ENCODE measurements around the gene EPB41L5.
A peak's percentile ranks its signal among the peaks of the same experiment; 100 is the strongest.
"Not testable (repeated sequence)": the region's sequence is repeated elsewhere in the genome, so short reads cannot be mapped to it uniquely, and the experiment has no call there.

The EPB41L5 gene

DNA sequence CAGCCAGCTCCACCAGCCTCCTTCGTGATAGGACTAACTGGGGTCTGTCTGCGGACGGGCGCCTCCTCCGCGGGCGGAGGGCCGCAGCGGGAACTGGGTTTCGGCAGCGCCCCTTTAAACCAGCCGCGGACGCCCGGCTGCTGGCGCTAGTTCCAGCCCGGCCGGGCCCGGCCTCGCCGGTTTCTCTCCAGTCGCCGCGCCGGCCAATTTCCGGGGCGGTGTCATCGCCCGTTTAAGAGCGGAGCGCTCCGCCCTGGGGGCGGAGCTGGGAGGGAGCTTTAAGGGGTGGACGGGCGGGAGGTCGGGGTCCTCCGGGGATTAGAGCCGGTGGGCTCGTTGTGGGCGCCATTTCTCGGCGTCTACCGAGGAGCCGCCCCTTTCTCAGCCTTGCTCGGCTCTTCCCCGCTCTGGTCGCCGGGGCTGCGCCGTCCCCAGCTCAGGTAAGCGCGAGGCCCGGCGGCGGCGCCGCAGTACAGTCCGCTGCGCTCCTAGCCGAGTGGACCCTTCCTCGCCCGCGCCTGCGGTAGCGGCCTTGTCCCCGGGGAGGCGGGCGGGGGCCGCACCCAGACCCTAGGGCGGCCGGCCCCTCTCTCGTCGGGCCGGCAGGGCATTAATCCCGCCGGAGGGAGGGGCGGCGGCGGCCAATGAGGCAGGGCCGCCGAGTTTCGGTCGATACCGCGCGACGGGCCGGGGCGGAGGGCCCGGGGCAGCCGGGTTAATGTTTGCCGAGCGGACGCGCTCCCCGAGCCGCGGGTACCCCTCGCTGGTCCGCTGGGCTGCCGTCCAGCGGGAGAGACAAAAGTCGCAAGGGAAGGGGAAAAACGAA, at the start of gene EPB41L5:
TSS of gene EPB41L5 (plus strand) at position 307 of the 826 bp plus-strand sequence. CDS start 6,008 bp downstream, outside the sequence.
- peak; percentile 83 for DNase-seq

DNA sequence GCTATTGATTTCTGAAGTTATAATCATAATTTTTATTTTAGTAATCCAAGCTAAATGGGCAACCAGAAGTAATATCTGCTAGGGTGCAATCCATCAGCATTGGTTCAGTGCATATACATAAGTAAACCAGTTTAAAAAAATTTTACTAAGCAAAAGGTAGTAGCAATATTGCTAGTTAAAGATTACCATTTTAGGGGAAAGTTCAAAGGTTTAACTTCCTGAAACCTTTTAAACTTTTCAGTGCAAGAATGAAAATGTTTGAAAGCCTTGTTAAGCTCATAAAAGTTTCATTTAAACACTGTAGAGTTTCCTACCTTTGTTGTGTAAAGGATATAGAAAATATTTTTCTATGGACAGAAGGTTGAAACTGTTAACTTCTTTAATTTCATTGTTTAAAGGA, 31.0 kb upstream of the EPB41L5 start:
- no peak for DNase-seq

DNA sequence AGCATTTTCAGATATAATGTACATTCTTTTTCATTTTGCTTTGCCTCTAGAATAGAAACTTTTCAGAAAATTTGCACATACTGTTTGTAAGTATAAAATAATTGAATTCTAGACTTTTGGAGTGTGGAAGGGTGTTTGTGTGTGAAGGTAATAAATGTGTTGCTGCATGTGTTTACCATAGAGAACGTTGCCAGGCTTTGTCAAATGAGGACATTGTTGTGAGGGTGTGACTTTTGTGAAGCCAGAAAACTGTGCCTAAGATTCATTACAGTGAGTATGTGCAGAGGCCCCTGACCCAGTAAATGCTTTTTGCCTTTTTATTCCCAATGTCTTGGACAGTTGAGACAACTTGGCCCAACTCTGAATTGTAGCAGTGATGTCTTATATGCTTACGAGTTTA, 30.4 kb upstream of the EPB41L5 start:
- no peak for DNase-seq

DNA sequence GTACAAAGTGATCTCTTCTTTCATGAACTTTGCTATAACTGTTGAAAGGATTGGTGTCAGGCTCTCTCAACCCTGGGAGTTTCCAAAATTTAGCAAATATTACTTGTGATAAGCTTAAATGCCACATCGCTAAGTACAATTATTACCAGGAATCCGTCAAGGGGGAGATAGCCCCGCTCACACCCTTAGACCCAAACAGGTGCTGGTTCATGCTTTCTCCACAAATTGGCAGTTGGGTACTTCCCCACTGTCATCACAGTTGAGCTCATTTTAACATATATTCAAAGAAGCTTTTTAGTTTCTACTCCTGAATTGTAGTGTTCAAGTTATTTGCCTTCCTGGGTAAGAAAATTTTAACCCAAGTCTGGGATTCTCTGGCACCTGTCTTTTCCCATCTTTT, 29.8 kb upstream of the EPB41L5 start:
- no peak for DNase-seq

DNA sequence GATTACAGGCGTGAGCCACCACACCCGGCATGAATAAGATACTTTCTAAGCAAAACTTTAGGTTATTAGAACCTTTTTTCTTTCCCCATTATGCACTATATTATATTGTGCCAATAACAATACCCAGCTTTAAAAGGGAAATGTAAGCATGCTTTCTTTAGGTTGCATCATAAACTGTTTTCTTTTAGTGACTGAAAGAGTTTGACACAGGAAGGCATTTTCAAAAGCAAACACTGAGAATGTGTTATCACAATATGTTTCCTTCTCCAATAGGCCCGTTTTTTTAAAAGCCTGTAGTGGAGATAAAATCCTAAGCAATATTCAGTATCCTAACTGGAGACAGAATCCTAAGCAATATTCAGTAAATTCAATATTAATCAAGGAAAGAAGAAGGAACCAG, 16.7 kb upstream of the EPB41L5 start:
- no peak for DNase-seq

DNA sequence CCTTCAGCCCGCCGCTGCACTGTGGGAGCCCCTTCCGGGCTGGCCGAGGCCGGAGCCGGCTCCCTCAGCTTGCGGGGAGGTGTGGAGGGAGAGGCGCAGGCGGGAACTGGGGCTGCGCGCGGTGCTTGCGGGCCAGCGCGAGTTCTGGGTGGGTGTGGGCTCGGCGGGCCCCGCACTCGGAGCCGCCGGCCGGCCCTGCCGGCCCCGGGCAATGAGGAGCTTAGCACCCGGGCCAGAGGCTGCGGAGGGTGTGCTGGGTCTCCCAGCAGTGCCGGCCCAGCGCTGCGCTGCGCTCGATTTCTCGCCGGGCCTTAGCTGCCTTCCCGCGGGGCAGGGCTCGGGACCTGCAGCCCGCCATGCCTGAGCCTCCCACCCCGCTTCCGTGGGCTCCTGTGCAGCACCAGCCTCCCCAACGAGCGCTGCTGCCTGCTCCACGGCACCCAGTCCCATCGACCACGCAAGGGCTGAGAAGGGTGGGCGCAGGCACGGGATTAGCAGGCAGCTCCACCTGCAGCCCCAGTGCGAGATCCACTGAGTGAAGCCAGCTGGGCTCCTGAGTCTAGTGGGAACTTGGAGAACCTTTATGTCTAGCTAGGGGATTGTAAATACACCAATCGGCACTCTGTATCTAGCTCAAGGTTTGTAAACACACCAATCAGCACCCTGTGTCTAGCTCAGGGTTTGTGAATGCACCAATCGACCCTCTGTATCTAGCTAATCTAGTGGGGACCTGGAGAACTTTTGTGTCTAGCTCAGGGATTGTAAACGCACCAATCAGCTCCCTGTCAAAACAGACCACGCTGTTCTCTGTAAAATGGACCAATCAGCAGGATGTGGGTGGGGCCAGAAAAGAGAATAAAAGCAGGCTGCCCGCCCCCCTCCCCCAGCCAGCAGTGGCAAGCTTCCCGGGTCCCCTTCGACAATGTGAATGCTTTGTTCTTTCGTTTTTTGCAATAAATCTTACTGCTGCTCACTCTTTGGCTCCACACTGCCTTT, 15.7 kb upstream of the EPB41L5 start:
- DNase-seq, result not testable (repeated sequence)

DNA sequence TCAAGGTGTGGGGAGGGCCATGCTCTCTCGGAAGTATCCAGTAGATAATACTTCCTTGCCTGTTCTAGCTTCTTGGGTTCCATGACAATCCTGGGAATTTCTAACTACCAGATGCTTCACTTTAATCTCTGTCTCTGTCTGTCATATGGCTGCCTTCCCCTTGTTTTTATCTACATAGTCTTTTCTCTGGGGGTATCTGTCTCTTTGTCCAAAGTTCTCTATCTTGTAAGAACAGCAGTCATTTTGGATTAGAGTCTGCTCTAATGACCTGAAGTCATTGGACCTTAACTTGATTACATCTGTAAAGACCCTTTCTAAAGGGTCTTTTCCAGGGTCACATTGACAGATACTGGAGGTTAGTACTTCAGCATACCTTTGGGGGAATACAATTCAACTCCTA, 11.4 kb upstream of the EPB41L5 start:
- DNase-seq, result no peak

DNA sequence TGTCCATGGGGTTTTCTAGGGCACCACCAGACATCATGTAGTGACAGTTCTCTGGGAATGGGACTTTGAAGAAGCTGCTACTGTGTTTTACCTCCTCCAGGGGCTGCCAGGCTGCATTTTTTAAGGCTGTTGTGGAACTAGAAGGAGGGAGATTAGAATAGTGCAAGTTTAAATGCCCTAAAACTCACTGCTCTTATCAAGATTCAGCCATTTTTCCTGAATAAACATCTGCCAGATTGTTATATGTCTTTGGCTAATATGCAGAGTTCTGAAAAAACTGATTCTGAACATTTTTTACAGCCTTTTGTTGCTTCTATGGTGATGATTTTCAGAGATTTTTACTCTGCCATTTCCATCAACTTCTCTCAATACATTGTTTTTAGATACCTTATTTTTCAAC, 8.6 kb upstream of the EPB41L5 start:
- DNase-seq, result no peak

DNA sequence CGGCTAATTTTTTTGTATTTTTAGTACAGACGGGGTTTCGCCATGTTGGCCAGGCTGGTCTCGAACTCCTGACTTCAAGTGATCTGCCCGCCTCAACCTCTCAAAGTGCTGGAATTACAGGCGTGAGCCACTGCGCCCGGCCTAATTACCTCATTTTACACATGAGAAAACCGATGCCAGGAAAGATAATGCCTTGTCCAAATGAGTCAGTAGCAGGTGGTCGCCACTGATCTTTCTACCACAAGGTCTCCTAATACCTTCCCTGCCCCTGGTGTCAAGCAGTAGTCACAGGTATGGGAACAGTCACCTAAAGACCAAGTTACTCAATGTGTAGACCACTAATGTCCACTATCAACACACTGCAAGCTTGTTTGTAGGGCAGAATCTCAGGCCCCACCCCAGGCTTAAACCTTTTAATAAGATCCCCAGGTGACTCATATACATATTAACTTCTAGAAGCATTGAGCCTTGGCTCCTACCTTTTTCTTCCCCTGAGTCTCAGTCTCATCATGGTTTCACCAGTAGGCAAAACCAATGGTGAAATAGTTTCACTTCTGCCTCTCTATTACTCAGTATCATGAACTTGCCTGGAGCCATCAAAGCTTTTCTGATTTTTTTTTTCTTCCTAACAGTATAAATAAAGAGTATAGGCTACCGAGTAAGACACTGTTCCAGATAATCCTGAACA, 6.9 kb upstream of the EPB41L5 start:
- DNase-seq, result peak; percentile 60

DNA sequence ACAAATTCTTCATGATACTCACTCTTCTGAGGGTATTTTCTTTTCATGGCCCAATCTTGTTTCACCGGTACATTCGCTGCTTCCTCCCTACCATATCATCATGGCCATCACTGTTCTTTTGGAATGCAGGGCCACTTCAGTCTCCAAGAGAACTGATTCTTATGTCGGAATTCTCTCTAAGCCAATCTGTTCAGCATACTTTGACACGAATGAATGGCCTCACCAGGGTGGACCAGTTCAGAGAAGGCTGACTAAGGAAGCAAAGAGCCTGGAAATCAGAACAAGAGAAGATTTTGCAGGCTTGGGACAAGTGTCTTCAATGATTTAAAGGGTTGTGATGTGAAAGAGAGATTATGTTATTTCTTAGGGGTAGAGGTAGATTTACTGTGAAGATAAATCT, 5.0 kb upstream of the EPB41L5 start:
- DNase-seq, result no peak

DNA sequence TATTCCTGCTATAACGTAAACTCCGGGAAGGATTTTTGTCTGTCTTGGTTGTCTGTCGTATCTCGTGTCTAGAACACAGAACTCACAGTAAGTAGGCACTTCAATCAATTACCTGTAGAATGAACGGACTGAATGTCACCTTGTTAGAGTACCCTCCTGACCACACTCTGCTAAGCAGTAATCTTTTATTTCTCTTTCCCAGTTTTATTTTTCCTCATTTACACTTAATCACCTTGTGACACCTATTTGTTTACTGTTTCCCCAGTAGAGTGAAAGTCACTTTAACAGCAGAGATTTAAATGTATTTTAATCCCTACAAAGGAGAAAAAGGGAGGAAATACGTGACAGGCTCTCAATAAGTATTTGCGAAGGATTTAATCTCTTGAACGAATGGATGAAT, 514 bp upstream of the EPB41L5 start:
- no peak for DNase-seq

DNA sequence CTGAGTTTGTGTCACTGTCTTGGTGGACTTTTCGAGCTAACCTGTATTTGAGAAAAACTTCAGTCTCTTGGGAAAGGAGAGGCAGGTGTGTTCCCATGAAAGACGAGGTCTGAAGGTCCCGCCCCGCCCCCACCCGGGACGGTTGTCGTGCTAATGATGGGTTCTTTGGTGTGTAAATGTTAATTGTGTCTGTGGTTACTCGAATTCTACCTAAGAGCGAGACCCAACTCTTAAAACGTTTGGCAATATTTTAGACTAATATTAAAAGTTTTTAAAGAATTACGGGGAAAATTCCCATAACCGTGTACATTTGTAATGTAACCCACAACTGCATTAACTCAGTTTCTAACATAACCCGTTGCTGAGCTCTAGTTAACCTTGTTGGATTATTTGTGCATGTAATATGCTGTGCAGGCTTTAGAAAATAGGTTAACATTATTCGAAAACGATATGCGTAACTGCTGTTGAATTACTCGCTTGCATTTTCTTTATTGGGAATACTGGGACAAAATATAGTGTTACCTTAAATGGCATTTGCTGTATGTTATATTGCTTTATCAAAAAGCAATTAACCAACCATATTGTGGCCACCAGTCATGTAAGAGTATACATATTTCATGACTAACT, 833 bp downstream of the EPB41L5 start:
- no peak for DNase-seq

DNA sequence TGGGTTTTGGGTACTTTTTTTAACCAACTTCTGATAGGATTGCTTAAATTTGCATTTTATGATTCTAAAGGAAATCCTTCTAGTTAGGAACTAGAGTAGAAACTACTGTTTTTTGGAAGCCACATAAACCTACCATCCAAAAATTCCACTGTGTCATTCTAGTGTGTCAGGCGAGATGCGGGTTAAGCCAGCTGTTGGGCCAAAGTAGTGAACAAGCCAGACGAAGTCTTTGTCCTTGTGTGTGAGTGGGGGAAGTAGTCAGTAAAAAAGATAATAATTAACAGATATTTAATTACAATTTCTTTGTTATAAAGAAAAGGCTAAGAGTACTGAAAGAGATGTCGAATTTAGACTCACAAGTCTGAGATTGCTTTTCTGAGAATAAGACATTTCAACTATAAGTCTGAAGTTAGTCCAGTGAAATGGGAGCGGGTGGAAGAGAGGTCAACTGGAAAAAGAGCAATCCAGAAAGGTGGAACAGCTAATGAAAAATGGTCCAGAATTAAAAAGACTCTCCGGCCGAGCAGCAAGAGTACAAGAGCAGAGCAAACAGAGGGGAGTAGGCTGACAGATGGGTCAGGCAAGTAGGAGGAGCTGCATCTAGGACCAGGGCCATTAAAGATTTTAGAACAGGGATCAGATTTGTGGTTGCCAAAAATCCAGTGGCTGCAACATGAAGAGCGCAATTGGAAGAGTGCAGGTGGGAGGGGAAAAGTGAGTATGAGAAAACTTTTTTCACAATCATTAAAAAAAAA, 1.5 kb downstream of the EPB41L5 start:
- DNase-seq, result no peak

DNA sequence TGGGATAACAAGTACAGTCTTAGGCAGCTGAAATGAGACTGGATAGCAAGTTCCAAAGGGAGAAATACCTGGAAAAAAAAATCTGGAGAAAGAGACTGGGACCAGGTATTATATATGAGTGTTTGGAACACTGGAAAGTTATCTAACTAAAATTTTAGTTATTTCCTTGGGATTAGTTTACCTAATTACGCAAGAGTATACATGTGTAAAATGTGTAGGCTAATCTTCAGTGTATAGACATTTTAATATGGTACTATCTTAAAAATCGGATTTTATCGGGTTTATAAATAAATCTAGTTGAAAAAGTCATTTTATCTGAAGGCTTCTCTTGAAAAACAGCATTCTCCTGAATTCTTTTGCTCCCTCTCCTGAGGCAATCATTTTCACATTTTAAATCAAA, 3.9 kb downstream of the EPB41L5 start:
- DNase-seq, result no peak

DNA sequence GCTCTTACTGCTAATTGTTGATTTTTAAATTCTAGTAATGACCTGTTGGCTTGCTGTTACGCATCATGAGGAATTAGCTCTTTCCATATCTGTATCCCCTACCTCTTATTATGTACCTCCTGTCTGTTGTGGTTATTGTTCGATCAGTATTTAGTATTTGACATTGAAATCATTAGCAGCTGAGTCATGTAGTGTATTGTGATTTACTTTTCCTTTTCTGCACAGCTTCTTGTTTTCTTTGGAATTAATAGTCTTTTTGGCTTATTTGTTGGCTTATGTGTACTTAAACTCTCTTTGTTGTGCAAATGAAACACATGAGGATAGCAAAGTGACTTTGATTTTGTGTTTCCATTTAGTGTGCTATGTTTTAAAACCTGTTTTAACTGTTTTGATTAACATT, 4.3 kb downstream of the EPB41L5 start:
- DNase-seq, result no peak

DNA sequence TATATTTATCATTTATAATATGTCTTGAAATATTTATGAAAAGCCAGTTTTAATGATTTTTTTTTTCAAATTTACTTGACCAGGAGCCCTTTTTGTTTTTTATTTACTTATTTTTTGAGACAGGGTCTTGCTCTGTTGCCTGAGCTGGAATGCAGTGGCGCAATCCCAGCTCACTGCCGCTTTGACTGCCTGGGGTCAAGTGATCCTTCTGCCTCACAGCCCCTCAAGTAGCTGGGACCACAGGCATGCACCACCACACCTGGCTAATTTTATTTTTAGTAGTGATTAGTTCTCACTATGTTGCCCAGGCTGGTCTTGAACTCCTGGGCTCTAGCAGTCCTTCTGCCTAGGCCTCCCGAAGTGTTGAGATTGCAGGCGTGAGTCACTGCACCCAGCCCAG, 5.7 kb downstream of the EPB41L5 start:
- DNase-seq, result no peak

DNA sequence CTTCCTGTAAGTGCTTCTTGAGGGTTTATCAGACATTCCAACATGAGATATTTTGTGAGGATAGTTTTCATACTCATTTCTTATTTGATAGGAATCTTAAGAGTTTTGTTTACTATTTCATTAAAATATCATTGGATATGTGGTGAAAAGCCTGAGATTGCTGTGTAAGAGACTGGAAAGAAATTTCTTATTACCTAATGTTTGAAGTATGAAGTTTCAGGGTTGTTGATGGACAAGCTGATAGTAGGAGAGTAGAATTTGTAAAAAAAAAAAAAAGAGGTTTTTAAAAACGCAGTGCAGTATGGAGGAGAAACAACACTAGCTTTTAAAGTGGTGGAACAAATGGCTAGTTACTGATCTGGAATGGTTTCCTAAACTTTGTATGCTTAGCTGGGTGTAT, 7.7 kb downstream of the EPB41L5 start:
- no peak for DNase-seq

DNA sequence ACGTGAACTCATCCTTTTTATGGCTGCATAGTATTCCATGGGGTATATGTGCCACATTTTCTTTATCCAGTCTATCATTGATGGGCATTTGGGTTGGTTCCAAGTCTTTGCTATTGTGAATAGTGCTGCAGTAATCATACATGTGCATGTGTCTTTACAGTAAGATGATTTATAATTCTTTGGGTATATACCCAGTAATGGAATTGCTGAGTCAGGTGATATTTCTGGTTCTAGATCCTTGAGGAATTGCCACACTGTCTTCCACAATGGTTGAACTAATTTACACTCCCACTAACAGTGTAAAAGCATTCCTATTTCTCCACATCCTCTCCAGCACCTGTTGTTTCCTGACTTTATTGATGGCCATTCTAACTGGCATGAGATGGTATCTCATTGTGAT, 9.6 kb downstream of the EPB41L5 start:
- not testable (repeated sequence) for DNase-seq

DNA sequence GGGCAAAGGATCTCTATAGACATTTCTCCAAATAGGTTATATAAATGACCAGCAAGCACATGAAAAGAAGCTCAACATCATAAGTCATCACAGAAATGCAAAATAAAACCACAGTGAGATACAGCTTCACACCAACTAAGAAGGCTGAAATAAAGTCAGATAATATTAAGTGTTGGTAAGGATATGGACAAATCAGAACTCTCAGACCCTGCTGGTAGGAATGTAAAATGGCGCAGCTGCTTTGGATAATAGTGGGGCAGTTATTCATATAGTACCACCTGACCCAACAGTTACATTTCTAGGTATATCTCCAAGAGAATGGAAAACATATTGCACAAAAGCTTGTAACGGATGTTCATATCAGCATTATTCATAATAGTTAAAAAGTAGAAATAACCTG, 14.0 kb downstream of the EPB41L5 start:
- no peak for DNase-seq

DNA sequence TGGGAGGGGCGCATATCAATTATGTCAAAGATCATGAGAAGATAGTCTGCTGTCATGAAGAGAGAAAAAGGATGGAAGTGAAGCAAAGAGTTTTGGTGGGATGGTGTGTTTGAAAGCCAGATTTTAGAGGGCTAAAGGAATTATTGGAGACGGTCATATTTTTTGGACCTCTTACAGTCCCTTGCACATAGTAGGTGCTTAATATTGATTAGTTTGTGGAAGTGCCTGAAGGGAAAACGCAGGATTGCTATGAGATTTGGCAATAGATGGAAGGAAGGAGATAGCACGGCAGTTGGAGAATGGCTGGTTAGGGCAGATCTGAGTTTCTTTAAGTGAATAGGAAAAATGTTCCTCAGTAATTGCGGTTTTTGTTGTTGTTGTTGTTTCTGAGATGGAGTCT, 15.9 kb downstream of the EPB41L5 start:
- no peak for DNase-seq

DNA sequence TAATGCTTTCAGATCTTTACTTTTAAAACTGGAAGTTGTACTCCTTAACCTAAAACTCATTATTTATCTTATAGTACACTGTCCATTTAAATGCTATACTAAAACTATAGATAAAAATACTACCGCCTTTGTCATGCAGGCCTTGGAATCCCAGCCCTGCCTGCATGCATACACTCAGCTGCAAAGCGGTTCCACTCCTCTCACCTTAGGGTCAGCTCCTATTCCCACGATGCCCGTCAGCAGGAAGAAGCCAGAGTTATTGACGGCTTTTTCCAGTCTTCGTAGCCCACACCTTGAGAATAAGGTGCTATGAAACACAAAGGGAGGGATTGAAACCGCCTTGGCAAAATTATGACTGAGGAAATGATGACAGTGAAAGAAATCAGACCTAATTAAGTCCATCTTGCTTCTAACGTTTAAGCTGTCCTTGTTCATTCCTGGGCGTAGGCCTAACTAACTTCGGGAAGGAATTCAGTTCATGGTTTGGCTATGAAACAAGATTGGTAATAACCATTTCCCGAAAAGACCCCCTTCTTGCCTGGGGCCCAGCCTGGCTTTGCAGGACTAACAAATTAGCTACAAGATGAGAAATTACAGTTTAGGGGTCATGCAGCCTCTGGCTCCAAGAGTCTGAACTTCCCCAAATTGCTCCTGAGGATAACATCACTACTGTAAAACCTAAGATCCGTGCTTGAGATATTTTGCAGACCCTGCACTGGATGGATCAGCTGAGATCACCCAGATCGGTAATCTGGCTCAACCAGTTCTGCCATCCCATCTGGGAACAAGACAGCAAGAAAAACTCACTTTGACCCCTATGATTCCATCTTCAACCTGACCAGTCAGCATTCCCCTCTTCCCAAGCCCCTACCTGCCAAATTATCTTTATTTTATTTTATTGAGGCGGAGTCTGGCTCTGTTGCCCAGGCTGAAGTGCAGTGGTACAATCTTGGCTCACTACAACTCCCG, 17.1 kb downstream of the EPB41L5 start:
- no peak for DNase-seq
